ENCODE results near the gene NPM3.
"Not testable (repeated sequence)": the region's sequence is repeated elsewhere in the genome, so short reads cannot be mapped to it uniquely, and the experiment has no call there.

The NPM3 gene

GRCh38 chr10:101803511-101803910 lies 20.3 kb upstream of the NPM3 start:
- no peak for DNase-seq

- no peak for DNase-seq
Observed at GRCh38 chr10:101797403-101798059, 14.3 kb upstream of the NPM3 start.

GRCh38 chr10:101793526-101793925 lies 10.3 kb upstream of the NPM3 start:
- no peak for DNase-seq

GRCh38 chr10:101789686-101790085 lies 6.4 kb upstream of the NPM3 start:
- DNase-seq: no peak

GRCh38 chr10:101789231-101789630 lies 6.0 kb upstream of the NPM3 start:
- DNase-seq: not testable (repeated sequence)

GRCh38 chr10:101785801-101786200 lies 2.6 kb upstream of the NPM3 start:
- DNase-seq: no peak

GRCh38 chr10:101784558-101784957 lies 1.3 kb upstream of the NPM3 start:
- no peak for DNase-seq

GRCh38 chr10:101783736-101784118 lies 481 bp upstream of the NPM3 start:
- DNase-seq: peak in 1 of 2 experiments; percentile 6

GRCh38 chr10:101781984-101782810 lies 1.0 kb downstream of the NPM3 start:
- no peak for DNase-seq

- no peak for DNase-seq
Observed at GRCh38 chr10:101781655-101781983, 1.6 kb downstream of the NPM3 start.

GRCh38 chr10:101780818-101781654 lies 2.2 kb downstream of the NPM3 start:
- peak; percentile 10 to 42 for DNase-seq

- DNase-seq: no peak
Observed at GRCh38 chr10:101780187-101780817, 2.9 kb downstream of the NPM3 start.

GRCh38 chr10:101779544-101780186 lies 3.6 kb downstream of the NPM3 start:
- DNase-seq: peak in 1 of 2 experiments; percentile 25

GRCh38 chr10:101778781-101779543 lies 4.3 kb downstream of the NPM3 start:
- no peak for DNase-seq

- no peak for DNase-seq
Observed at GRCh38 chr10:101778151-101778780, 5.0 kb downstream of the NPM3 start.

- DNase-seq: no peak
Observed at GRCh38 chr10:101777619-101778145, 5.6 kb downstream of the NPM3 start.

- DNase-seq: no peak
Observed at GRCh38 chr10:101776161-101776817, 7.0 kb downstream of the NPM3 start.

- DNase-seq: no peak
Observed at GRCh38 chr10:101775273-101776160, 7.7 kb downstream of the NPM3 start, which contains the start of gene FGF8. FGF8 (minus strand) TSS chr10:101776114; CDS start chr10:101775900, 214 bp downstream.

- no peak for DNase-seq
Observed at GRCh38 chr10:101774589-101775272, 8.5 kb downstream of the NPM3 start.
